Fibroblast of upper back skin (primary cell): ENCODE results near the gene NBR1.
"Not testable (repeated sequence)": the region's sequence is repeated elsewhere in the genome, so short reads cannot be mapped to it uniquely, and the experiment has no call there.

Experiments used
- DNase-seq: peaks from one replicate; pipeline ENCODE4 v3.0.0-alpha.2; 2013

Gene NBR1

GRCh38 chr17:43170766-43171585 is at the start of gene NBR1:
TSS of gene NBR1 (plus strand) at chr17:43171214. CDS start at chr17:43175800, 4,586 bp downstream.
- peak; percentile 98 for DNase-seq

GRCh38 chr17:43125133-43125966 is 45.7 kb upstream of the NBR1 start, which contains the start of gene BRCA1:
TSS of gene BRCA1 (minus strand) at chr17:43125364. CDS start at chr17:43124096, 1,268 bp downstream.
- DNase-seq, result peak; percentile 99

- no peak for DNase-seq
These were observed 44.8 kb upstream of the NBR1 start for GRCh38 chr17:43125967-43126910.

GRCh38 chr17:43126911-43127290 is 44.1 kb upstream of the NBR1 start:
- no peak for DNase-seq

GRCh38 chr17:43127333-43127876 is 43.6 kb upstream of the NBR1 start:
- DNase-seq, result not testable (repeated sequence)

GRCh38 chr17:43129671-43130010 is 41.4 kb upstream of the NBR1 start:
- no peak for DNase-seq

- DNase-seq, result no peak
These were observed 38.9 kb upstream of the NBR1 start for GRCh38 chr17:43132117-43132516.

GRCh38 chr17:43133439-43133838 is 37.6 kb upstream of the NBR1 start:
- DNase-seq, result not testable (repeated sequence)

GRCh38 chr17:43134774-43135453 is 36.1 kb upstream of the NBR1 start:
- DNase-seq, result no peak

GRCh38 chr17:43135454-43135819 is 35.6 kb upstream of the NBR1 start:
- DNase-seq, result no peak

GRCh38 chr17:43136574-43136973 is 34.4 kb upstream of the NBR1 start:
- not testable (repeated sequence) for DNase-seq

- DNase-seq, result not testable (repeated sequence)
These were observed 32.5 kb upstream of the NBR1 start for GRCh38 chr17:43138531-43138930.

GRCh38 chr17:43140396-43141332 is 30.4 kb upstream of the NBR1 start:
- no peak for DNase-seq

GRCh38 chr17:43142153-43142552 is 28.9 kb upstream of the NBR1 start:
- DNase-seq, result no peak

GRCh38 chr17:43143201-43143600 is 27.8 kb upstream of the NBR1 start:
- DNase-seq, result no peak

- no peak for DNase-seq
These were observed 24.4 kb upstream of the NBR1 start for GRCh38 chr17:43146649-43147048.

- no peak for DNase-seq
These were observed 19.0 kb upstream of the NBR1 start for GRCh38 chr17:43151880-43152456.

- not testable (repeated sequence) for DNase-seq
These were observed 17.7 kb upstream of the NBR1 start for GRCh38 chr17:43153197-43153835.

GRCh38 chr17:43155666-43156065 is 15.3 kb upstream of the NBR1 start:
- DNase-seq, result no peak

- not testable (repeated sequence) for DNase-seq
These were observed 11.8 kb upstream of the NBR1 start for GRCh38 chr17:43159232-43159631.
